ENCODE results near the gene MCFD2. TPM values are rescaled to one million over a fixed set of nuclear protein-coding genes. Genes with fewer than 3 reads are reported as not detected.

MCFD2 gene
- total RNA-seq: 10 to 100 TPM; 37.2 to 40.0 TPM
- 22.7 TPM for polyA plus RNA-seq

DNA sequence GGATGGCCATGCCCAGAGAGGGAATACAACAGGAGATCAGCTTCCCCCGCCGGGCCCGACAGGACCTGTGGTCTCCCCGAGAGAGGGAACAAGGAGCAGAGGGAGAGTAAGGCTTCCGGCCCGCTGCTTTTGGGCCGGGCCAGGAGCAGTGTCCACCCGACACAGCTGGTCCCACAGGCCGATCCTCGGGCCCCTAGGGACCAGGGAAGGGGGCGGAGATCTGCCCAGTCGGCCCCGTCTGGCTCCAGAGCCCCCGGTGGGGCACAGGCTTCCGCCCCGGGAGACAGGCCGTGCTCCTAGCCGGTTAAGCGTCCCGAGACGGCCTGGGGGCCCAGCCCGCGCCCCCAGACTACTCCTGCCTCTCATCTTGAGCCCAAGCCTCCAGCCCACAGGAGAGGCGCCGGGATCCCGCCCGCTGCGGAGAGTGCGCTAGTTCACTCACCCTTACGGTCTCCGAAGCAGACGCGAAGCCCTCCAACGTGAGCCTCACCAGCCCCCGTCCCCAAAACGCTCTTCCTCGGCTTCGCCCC lies at the start of gene MCFD2:
TSS of gene MCFD2 (minus strand) at position 526 of the 530 bp plus-strand sequence. CDS start 6,635 bp downstream, outside the sequence.
- H3K4me3 Mint-ChIP-seq: peak within 1 kb of the TSS; percentile 83 to 98 (median 93)
- H3K27ac ChIP-seq (ENCODE audit: low read depth, low read length): peak within 1 kb of the TSS; percentile 78
- H3K4me1 ChIP-seq (ENCODE audit: insufficient read depth, low read length): peaks cover 42% of the 10 kb centered on the region
- DNase-seq: no peak
- H3K4me3 ChIP-seq (ENCODE audit: low read length): peak within 1 kb of the TSS; percentile 90
- peaks cover 44 to 60% (median 55%) of the 10 kb centered on the region in 3 donors for H3K4me1 Mint-ChIP-seq
- peaks cover 0 to 20% (median 6%) of the 10 kb centered on the region in 3 donors for H3K36me3 Mint-ChIP-seq
- no peaks in the 10 kb centered on the region for H3K36me3 ChIP-seq (ENCODE audit: insufficient read depth, low read length)
- no peaks in the 10 kb centered on the region for H3K9me3 Mint-ChIP-seq
- ChIA-PET POLR2A (interaction anchor here (0.6 to 1.0 kb wide), 2 partner anchors 260 to 616 kb away, joined by 3 read pairs; no protein-coding TSS in a partner anchor), CTCF (no interaction called here)
- H3K27me3 Mint-ChIP-seq: peaks cover 0 to 5% of the 10 kb centered on the region in 2 donors
- H3K27me3 ChIP-seq (ENCODE audit: insufficient read depth, low read length, poor library complexity, severe bottlenecking): no peaks in the 10 kb centered on the region
- no peaks in the 10 kb centered on the region for H3K9me3 ChIP-seq (ENCODE audit: low read length)
- H3K27ac Mint-ChIP-seq: peak within 1 kb of the TSS; percentile 84 to 98 (median 96)

DNA sequence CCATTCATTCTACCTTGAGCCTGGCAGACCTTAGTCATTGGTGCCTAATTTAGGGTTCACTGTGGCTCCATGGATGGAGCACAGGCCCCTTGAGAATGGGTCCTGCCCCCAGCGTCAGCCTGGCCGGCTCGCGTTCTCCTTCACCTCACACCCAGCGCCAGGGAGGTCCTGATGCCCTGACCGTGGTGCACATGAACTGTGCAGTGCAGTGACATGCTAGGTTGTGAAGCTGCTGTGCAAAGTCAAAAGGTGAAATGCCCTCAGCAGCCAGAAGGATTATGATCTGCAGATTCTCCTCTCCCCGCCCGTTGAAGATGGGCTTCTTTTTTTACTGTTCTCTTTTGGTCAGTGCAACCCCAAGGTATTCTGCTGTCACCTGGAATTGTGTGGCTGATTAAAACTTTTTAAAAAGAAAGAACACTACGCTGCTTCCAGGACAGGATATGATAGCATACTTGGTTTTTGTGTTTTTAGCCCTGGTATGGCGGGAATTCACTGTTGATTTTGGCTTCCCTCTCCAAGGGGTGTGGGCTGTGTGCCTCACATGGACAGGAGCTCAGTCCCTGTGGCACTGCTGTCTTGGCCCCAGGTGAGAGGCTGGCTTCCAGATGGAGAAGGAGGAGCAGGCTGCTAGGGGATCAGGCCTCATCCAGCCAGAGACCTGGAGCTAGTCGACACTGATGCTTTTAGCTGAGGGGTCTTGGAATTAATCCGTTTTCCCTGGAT lies 49.4 kb upstream of the MCFD2 start:
- Mint-ChIP-seq H3K27ac (peak overlapping the region in 3 of 8 donors; percentile 47 to 77 (median 70)), H3K4me3 (no peak overlapping the region), H3K4me1 (peaks cover 19 to 40% (median 28%) of the 10 kb centered on the region in 3 donors), H3K27me3 (no peaks in the 10 kb centered on the region), H3K9me3 (no peaks in the 10 kb centered on the region), H3K36me3 (peaks cover 3 to 52% (median 7%) of the 10 kb centered on the region in 3 donors)
- Histone ChIP-seq H3K27ac (ENCODE audit: low read depth, low read length) (no peak overlapping the region), H3K27me3 (ENCODE audit: insufficient read depth, low read length, poor library complexity, severe bottlenecking) (no peaks in the 10 kb centered on the region), H3K4me1 (ENCODE audit: insufficient read depth, low read length) (no peaks in the 10 kb centered on the region), H3K9me3 (ENCODE audit: low read length) (no peaks in the 10 kb centered on the region), H3K36me3 (ENCODE audit: insufficient read depth, low read length) (no peaks in the 10 kb centered on the region), H3K4me3 (ENCODE audit: low read length) (no peak overlapping the region)
- POLR2A ChIA-PET: no interaction called here
- no peak for DNase-seq
- CTCF ChIA-PET: interaction anchor here (1.3 kb wide), 1 partner anchor 10 kb away, joined by 5 read pairs; no protein-coding TSS in a partner anchor

DNA sequence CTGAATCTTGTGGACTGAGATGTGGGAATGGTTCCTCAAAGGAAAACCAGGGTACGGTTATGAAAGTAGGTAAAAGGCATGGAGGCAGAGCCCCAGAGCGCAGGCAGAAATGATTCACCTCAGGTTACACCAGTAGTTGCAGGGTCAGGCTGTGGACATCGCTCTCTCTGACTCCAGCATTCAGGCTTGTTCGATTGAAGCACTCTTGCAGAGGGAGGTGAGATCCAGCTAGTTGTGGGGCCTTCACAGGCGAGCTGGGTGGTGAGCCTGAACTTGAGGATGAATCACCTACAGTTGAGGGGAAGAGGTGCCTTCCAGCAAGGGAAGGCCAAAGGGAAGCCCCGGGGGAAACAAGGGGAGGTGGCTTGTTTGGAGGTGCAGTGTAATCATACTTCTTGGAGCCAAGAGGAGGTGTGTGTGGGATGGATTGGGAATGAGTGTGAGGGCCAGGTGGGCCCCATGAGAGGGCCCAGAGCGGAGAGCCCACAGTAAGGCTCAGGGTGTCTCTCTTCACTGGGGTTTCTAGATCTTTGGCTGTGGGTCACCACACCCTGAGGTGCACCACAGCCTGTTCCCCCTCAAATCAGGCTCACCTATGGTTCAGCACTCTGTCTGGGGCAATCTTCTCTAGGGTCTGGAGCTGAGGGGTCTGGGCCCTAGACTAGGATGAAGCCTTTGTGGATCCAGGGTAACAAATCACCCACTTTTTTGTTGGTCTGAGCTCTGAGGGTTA lies 48.5 kb upstream of the MCFD2 start:
- H3K4me1 Mint-ChIP-seq: peaks cover 17 to 37% (median 26%) of the 10 kb centered on the region in 3 donors
- peak overlapping the region in 4 of 8 donors; percentile 52 to 86 (median 80) for H3K27ac Mint-ChIP-seq
- Histone ChIP-seq H3K27ac (ENCODE audit: low read depth, low read length) (no peak overlapping the region), H3K4me1 (ENCODE audit: insufficient read depth, low read length) (no peaks in the 10 kb centered on the region), H3K4me3 (ENCODE audit: low read length) (no peak overlapping the region), H3K27me3 (ENCODE audit: insufficient read depth, low read length, poor library complexity, severe bottlenecking) (no peaks in the 10 kb centered on the region), H3K36me3 (ENCODE audit: insufficient read depth, low read length) (no peaks in the 10 kb centered on the region), H3K9me3 (ENCODE audit: low read length) (no peaks in the 10 kb centered on the region)
- DNase-seq: no peak
- ChIA-PET POLR2A (no interaction called here), CTCF (interaction anchor here (1.3 kb wide), 1 partner anchor 9 kb away, joined by 5 read pairs; no protein-coding TSS in a partner anchor)
- no peaks in the 10 kb centered on the region for H3K9me3 Mint-ChIP-seq
- H3K4me3 Mint-ChIP-seq: no peak overlapping the region
- H3K27me3 Mint-ChIP-seq: no peaks in the 10 kb centered on the region
- peaks cover 0 to 55% (median 7%) of the 10 kb centered on the region in 3 donors for H3K36me3 Mint-ChIP-seq

DNA sequence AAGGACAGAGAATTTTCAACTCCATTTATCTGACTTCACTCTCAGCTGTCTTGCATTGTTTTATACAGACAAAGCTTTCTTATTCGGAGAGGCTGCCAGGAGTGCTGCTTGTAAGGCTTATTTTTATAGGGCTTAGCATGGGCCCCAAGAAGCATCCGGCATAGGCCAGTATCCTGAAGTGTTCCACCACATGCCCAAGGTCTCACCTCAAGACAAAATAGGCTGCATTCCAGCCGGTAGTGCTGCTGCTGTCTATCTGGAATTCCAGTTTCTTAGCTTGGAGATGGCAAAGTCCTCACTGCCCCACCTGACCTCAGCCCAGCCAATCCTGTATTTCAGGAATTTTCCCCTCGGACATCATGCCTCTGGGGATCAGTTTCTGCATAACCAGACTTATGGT lies 47.6 kb upstream of the MCFD2 start:
- Histone ChIP-seq H3K9me3 (ENCODE audit: low read length) (no peaks in the 10 kb centered on the region), H3K4me1 (ENCODE audit: insufficient read depth, low read length) (no peaks in the 10 kb centered on the region), H3K27me3 (ENCODE audit: insufficient read depth, low read length, poor library complexity, severe bottlenecking) (no peaks in the 10 kb centered on the region), H3K36me3 (ENCODE audit: insufficient read depth, low read length) (peaks cover 6% of the 10 kb centered on the region), H3K27ac (ENCODE audit: low read depth, low read length) (no peak overlapping the region), H3K4me3 (ENCODE audit: low read length) (no peak overlapping the region)
- peaks cover 17 to 37% (median 26%) of the 10 kb centered on the region in 3 donors for H3K4me1 Mint-ChIP-seq
- peaks cover 0 to 62% (median 13%) of the 10 kb centered on the region in 3 donors for H3K36me3 Mint-ChIP-seq
- CTCF ChIA-PET: no interaction called here
- POLR2A ChIA-PET: no interaction called here
- H3K9me3 Mint-ChIP-seq: no peaks in the 10 kb centered on the region
- H3K4me3 Mint-ChIP-seq: no peak overlapping the region
- no peaks in the 10 kb centered on the region for H3K27me3 Mint-ChIP-seq
- DNase-seq: no peak
- peak overlapping the region in 3 of 8 donors; percentile 21 to 42 (median 33) for H3K27ac Mint-ChIP-seq

DNA sequence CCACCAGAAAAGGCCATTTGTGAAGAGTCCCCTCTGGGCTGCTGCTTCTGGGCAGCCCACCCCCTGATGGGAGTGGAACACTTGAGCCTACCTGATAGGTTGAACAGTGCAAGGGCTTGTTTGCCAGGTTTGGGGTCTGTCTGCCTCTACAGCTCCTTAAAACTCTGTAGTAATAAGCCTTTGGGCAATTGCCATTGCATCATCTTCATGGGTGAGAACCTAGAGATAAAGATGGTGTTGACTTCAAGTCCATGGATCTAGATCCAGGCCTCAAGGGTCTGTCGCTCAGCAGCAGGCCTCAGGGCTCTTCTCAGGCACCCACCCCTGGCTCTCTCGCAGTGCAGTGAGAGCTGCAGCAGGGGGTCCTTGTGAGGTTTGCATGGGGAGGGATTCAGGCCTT lies 47.1 kb upstream of the MCFD2 start:
- peaks cover 17 to 36% (median 26%) of the 10 kb centered on the region in 3 donors for H3K4me1 Mint-ChIP-seq
- ChIA-PET POLR2A (no interaction called here), CTCF (no interaction called here)
- no peaks in the 10 kb centered on the region for H3K4me1 ChIP-seq (ENCODE audit: insufficient read depth, low read length)
- no peaks in the 10 kb centered on the region for H3K27me3 Mint-ChIP-seq
- peak overlapping the region in 1 of 8 donors; percentile 42 for H3K27ac Mint-ChIP-seq
- peaks cover 0 to 66% (median 14%) of the 10 kb centered on the region in 3 donors for H3K36me3 Mint-ChIP-seq
- no peak overlapping the region for H3K4me3 ChIP-seq (ENCODE audit: low read length)
- H3K9me3 ChIP-seq (ENCODE audit: low read length): no peaks in the 10 kb centered on the region
- no peaks in the 10 kb centered on the region for H3K9me3 Mint-ChIP-seq
- DNase-seq: no peak
- no peak overlapping the region for H3K27ac ChIP-seq (ENCODE audit: low read depth, low read length)
- H3K36me3 ChIP-seq (ENCODE audit: insufficient read depth, low read length): peaks cover 11% of the 10 kb centered on the region
- H3K4me3 Mint-ChIP-seq: no peak overlapping the region
- H3K27me3 ChIP-seq (ENCODE audit: insufficient read depth, low read length, poor library complexity, severe bottlenecking): no peaks in the 10 kb centered on the region

DNA sequence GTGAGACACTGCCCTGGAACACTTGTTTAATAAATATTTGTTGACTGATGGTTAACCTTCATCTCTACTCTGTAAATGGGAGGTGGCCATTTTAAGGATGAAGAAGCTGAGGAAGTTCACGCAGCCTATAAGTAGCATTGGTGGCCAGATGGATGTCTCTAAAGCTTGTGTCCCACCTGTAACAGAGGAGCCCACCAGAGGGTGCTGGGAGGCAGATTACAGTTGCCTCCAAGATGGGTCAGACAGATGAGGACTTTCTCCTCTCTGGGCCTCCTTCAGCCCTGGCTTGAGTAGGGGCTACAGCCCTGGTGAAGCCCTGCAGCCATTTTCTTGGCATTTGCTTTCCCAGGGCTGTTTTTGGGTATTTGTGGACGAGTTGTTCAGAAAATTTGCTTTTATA lies 45.0 kb upstream of the MCFD2 start:
- Histone ChIP-seq H3K4me3 (ENCODE audit: low read length) (no peak overlapping the region), H3K9me3 (ENCODE audit: low read length) (no peaks in the 10 kb centered on the region), H3K4me1 (ENCODE audit: insufficient read depth, low read length) (no peaks in the 10 kb centered on the region), H3K27me3 (ENCODE audit: insufficient read depth, low read length, poor library complexity, severe bottlenecking) (no peaks in the 10 kb centered on the region), H3K27ac (ENCODE audit: low read depth, low read length) (no peak overlapping the region), H3K36me3 (ENCODE audit: insufficient read depth, low read length) (peaks cover 29% of the 10 kb centered on the region)
- POLR2A ChIA-PET: no interaction called here
- H3K9me3 Mint-ChIP-seq: no peaks in the 10 kb centered on the region
- H3K36me3 Mint-ChIP-seq: peaks cover 0 to 83% (median 19%) of the 10 kb centered on the region in 3 donors
- peaks cover 14 to 28% (median 26%) of the 10 kb centered on the region in 3 donors for H3K4me1 Mint-ChIP-seq
- CTCF ChIA-PET: no interaction called here
- H3K4me3 Mint-ChIP-seq: no peak overlapping the region
- peak overlapping the region in 5 of 8 donors; percentile 26 to 57 (median 47) for H3K27ac Mint-ChIP-seq
- no peak for DNase-seq
- H3K27me3 Mint-ChIP-seq: no peaks in the 10 kb centered on the region

DNA sequence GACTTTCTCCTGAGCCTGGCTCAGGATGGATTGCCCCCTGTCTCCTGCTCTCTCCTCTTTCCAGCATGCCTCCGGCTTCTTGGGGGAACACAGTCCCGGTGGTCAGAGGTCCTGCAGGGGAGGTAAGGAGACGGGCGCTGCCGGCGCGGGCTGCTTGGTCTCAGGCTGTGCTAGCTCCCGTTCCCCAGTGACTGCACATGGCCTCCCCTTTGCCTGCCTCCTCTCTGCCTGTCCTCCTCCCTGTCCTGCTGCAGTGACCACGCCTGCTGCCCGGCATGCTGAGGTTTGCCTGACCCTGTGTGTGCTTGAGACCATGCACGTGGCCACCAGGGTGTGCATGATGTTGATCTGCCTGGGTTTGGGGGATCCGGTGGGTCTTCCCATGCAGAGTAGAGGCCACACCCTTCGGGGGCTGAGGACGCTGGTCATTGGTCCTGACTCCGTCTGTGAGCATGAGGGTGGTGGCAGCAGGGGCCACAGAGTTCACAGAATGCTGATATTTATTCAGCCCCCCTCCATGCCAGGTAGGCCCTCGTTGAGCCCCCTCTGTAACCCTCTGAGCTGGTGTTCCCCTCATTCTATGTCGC lies 42.9 kb upstream of the MCFD2 start:
- ChIA-PET CTCF (no interaction called here), POLR2A (no interaction called here)
- peaks cover 33% of the 10 kb centered on the region for H3K36me3 ChIP-seq (ENCODE audit: insufficient read depth, low read length)

More for the DNA sequence above, 42.9 kb upstream of the MCFD2 start:
- Histone ChIP-seq H3K4me3 (ENCODE audit: low read length) (no peak overlapping the region), H3K27ac (ENCODE audit: low read depth, low read length) (no peak overlapping the region), H3K9me3 (ENCODE audit: low read length) (no peaks in the 10 kb centered on the region), H3K27me3 (ENCODE audit: insufficient read depth, low read length, poor library complexity, severe bottlenecking) (no peaks in the 10 kb centered on the region), H3K4me1 (ENCODE audit: insufficient read depth, low read length) (no peaks in the 10 kb centered on the region)
- peaks cover 0 to 2% of the 10 kb centered on the region in 2 donors for H3K27me3 Mint-ChIP-seq
- H3K4me3 Mint-ChIP-seq: peak overlapping the region in 1 of 7 donors; percentile 13
- no peak for DNase-seq
- H3K4me1 Mint-ChIP-seq: peaks cover 8 to 26% (median 18%) of the 10 kb centered on the region in 3 donors
- H3K27ac Mint-ChIP-seq: peak overlapping the region in 1 of 8 donors; percentile 87
- no peaks in the 10 kb centered on the region for H3K9me3 Mint-ChIP-seq
- H3K36me3 Mint-ChIP-seq: peaks cover 5 to 85% (median 24%) of the 10 kb centered on the region in 3 donors

Measured in CD8-positive, alpha-beta memory T cell (primary cell).